Fibroblast of the aortic adventitia (primary cell): ENCODE data around the gene LRP8. TPM values are rescaled to one million over a fixed set of nuclear protein-coding genes. Genes with fewer than 3 reads are reported as not detected.

Experiments
- DNase-seq: peaks from one replicate; pipeline ENCODE4 v3.0.0-alpha.2; 2010; ENCODE audit warnings: low read depth
- H3K4me3 ChIP-seq: 2 replicates; pipeline ENCODE4 v1.5.1; 2011; ENCODE audit warnings: low read depth, mild to moderate bottlenecking, control low read depth, low read length, moderate library complexity
- CTCF ChIP-seq: IDR thresholded peaks from 2 replicates; pipeline ENCODE4 v1.5.1; 2011; ENCODE audit warnings: mild to moderate bottlenecking, low read length, control low read depth, inconsistent platforms; ENCODE audit not compliant: insufficient read depth
- total RNA-seq: library from RNA; depleted of rRNA; stranded (reverse); fragments of >200 nt; gene quantifications from 2 replicates; pipeline ENCODE4 v1.2.3, GENCODE V29; 2012; ENCODE audit warnings: low replicate concordance

LRP8 gene
- total RNA-seq, 1 donor = 13.6 TPM

GRCh38 chr1:53280496-53280895, 47.4 kb downstream of the LRP8 start:
- DNase-seq = no peak
- no peak for TF ChIP-seq CTCF
- no peak overlapping the region for H3K4me3 ChIP-seq

GRCh38 chr1:53279296-53280200, 48.3 kb downstream of the LRP8 start:
- no peak for DNase-seq
- TF ChIP-seq CTCF = no peak
- H3K4me3 ChIP-seq = no peak overlapping the region

- peak; percentile 38 for DNase-seq
- no peak overlapping the region for H3K4me3 ChIP-seq
- TF ChIP-seq CTCF = peak; percentile 86
Observed at GRCh38 chr1:53278298-53278725, 49.6 kb downstream of the LRP8 start.

GRCh38 chr1:53277326-53277725, 50.5 kb downstream of the LRP8 start:
- no peak overlapping the region for H3K4me3 ChIP-seq
- TF ChIP-seq CTCF = no peak
- no peak for DNase-seq

- TF ChIP-seq CTCF = no peak
- H3K4me3 ChIP-seq = no peak overlapping the region
- DNase-seq = no peak
Observed at GRCh38 chr1:53276902-53277281, 51.0 kb downstream of the LRP8 start.

GRCh38 chr1:53276153-53276901, 51.5 kb downstream of the LRP8 start:
- no peak for TF ChIP-seq CTCF
- H3K4me3 ChIP-seq = no peak overlapping the region
- no peak for DNase-seq
